NCI-H510A (cell line): Measurements from ENCODE around the gene KDM5B.
"Not testable (repeated sequence)": the region's sequence is repeated elsewhere in the genome, so short reads cannot be mapped to it uniquely, and the experiment has no call there.

Source experiments
- DNase-seq: peaks from one replicate; lab custom pipeline; 2025; lab: John Stamatoyannopoulos, UW

Gene KDM5B

GRCh38 chr1:202791077-202791747 lies 17.0 kb downstream of the KDM5B start:
- no peak for DNase-seq

- DNase-seq: no peak
These were observed 19.4 kb downstream of the KDM5B start for GRCh38 chr1:202788800-202789199.

DNA sequence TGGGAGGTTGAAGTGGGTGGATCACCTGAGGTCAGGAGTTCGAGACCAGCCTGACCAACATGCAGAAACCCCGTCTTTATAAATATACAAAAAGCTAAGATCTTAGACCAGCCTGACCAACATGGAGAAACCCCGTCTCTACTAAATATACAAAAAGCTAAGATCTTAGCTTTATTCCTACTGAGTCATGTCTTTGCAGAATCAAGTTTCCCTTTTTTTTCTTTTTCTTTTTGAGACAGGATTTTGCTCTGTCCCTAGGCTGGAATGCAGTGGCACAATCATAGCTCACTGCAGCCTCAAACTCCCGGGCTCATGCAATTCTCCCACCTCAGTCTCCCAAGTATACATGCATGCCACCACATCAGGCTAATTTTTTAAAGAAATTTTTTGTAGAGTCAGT lies 21.4 kb downstream of the KDM5B start:
- DNase-seq: no peak

DNA sequence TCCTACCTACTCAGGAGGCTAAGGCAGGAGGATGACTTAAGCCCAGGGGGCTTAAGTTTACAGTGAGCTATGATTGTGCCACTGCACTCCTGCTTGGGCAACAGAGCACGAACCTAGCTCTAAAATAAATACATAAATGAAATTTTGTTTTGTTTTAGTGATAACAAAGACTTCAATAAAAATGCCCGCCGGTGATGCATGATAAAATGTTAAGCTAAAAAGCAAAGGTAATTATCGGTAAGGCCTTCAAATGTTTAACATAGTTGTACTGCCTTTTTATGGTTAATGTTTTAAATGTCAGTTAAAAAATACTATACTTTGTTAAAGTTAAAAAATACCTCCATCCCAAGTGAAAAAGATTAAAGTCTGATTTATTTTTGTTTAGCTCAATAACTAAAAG lies 27.0 kb downstream of the KDM5B start:
- DNase-seq: no peak

DNA sequence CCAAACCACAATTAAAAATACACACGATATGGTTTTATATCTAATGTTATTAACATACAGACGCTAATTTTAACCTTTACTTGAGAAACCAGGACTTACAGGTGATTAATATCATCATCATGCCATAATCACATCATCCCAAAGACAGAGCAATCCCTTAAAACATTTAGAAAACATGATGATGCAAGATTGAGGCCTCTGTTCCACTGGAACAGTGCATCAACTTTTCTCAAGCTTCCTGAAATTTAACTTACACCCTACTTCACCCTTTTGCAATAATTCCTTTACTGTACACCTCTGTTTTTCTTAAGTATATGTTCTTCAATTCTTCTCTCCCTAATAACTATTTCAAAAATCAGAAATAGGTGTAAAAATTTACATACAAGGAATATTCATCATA lies 38.1 kb downstream of the KDM5B start:
- no peak for DNase-seq

DNA sequence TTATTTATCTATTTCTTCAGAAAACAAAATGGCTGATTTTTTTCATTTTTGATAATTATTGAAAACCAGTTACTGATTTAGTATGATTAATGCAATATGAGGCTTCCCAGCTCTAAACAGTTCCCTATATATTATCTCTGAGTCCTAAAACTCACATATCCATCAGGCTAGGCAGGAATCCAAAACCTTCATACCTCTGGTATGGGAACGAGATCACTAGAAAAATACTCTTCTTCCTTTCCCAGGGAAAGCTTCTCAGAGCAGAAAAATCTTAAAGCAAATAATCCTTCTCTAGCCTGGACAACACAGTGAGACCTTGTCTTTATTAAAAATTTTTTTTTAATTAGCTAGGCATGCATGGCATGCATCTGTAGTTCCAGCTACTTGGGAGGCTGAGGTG lies 42.5 kb downstream of the KDM5B start:
- no peak for DNase-seq

- DNase-seq: no peak
These were observed 46.2 kb downstream of the KDM5B start for GRCh38 chr1:202762019-202762418.

GRCh38 chr1:202760589-202760988 lies 47.6 kb downstream of the KDM5B start:
- no peak for DNase-seq

DNA sequence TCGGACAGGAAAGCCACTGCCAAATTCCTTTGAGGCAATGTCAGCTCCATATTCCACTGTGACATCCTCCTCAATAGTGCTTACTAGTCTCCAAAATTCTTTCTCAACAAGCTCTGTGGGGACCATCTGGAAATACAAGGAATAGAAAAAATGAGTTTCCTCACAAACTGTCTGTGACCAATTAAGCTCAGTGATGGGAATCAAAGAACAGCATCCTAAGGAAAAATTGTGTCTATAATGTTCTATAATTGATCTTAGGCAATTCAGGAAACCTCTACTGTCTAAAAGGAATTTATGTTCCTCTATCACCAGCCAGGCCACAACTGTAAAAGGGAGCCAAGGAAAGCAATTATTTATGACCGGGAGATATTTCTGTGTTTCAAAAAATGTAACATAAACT lies 51.8 kb downstream of the KDM5B start:
- no peak for DNase-seq

- no peak for DNase-seq
These were observed 53.9 kb downstream of the KDM5B start for GRCh38 chr1:202754293-202754692.

DNA sequence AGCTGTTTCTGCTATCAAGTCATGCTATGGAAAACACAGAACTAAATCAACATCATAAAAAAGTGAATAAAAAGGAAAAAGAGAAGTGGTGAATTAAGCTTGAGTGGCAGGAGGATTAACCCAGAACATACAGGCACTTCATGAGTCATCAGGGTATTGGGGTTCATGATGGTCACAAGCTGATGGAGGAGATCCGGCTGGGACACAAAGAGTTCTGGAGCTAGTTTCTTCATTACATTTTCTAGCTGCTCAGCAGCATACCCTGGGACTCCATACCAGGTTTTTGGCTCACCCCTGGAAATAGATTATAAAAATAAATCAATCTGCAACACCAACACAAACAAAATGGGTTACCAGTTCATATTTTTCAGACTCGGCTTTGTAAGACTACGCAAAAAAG lies 55.4 kb downstream of the KDM5B start:
- no peak for DNase-seq

DNA sequence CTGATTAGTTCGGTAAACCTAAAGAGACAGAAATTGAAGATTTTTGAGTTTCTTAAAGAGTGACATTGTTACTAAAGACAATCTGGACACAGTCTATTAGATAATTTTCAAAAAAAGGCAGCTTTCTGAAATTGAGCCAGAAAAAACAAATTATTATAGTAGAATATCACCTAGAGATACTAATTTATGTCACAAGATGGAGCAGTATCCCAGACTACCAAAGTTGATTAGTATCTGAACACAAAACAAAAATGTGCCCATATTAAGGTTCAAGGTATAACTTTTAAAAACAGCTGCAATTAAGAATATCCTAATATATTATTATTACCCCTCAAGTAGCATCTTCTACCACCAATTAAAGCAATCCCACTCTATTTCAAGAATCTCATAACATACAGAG lies 57.5 kb downstream of the KDM5B start:
- DNase-seq: no peak

- DNase-seq: no peak
These were observed 58.2 kb downstream of the KDM5B start for GRCh38 chr1:202750024-202750423.

DNA sequence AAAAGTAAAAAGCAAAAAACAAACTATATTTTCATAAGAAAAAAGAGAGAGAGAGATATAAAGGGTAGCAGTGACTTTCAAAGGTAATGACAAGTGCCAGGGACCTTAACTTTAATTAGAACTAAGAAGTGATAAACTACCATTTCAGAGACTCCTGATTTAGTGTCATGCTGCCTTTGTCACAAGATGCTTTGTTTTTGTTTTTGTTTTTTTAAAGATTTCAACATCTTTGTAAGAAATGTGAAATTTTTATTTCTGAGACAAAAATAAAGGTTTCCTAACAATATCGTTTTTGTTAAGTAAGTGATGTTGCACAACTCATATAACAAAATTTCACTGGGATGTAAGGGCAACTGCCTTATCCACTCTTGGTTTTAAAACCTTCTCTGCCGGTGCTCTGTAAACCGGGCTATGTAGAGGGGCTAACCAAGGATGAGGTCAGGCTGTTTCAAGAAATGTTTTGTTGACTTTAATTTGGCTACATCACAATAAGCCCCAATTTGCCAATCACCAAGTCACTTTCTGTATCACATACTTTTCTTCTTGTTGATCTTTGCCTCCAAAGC lies 62.8 kb downstream of the KDM5B start:
- no peak for DNase-seq

DNA sequence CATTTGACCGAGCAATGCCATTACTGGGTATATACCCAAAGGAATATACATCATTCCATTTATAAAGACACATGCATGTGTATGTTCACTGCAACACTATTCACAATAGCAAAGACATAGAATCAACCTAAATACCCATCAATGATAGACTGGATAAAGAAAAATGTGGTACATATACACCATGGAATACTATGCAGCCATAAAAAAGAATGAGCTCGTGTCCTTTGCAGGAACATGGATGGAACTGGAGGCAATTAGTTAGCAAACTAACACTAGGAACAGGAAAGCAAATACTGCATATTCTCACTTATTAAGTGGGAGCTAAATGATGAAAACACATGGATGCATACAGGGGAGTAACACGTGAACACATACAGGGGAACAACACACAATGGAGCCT lies 63.5 kb downstream of the KDM5B start:
- not testable (repeated sequence) for DNase-seq

GRCh38 chr1:202742496-202742895 lies 65.7 kb downstream of the KDM5B start:
- DNase-seq: no peak

GRCh38 chr1:202733251-202733650 lies 75.0 kb downstream of the KDM5B start:
- DNase-seq: no peak

DNA sequence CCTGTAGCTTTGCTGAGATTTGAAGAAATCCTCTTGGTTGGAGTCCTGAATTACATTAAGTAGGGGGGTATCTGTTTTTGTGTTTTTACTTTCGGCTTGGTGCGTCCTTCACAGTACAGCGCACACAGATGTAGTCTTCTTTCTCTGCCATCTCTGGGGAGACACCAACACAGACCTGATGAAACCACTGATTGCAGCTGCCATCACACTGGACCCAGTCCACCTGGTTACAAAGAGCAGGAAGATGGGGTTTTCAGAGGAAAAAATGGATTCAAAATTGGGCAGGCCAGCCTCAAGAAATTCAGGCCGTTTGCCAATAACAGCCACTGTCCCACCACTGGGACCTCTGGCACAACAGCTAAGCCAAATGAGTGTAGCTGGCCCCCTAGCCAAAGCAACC lies 79.3 kb downstream of the KDM5B start:
- DNase-seq: no peak

DNA sequence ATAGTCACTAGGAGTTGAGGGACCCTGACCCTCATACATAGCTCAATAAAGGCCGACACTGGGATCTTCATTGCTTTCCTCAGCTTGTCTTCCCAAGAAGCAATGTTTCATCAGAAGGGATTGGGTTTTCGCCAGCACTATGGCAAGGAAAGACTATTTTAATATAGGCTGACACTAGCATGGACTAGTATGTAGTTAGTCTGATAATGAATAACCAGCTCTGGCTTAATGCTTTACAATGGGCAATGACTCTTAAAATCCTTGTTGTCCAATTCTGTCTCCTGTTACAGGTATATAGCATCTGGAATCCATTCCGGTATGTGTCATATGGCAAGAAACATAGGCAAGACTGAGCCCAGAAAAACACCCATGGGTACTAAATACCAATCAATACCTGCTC lies 82.7 kb downstream of the KDM5B start:
- no peak for DNase-seq

GRCh38 chr1:202723708-202724107 lies 84.5 kb downstream of the KDM5B start:
- no peak for DNase-seq

- not testable (repeated sequence) for DNase-seq
These were observed 85.2 kb downstream of the KDM5B start for GRCh38 chr1:202723046-202723445.

DNA sequence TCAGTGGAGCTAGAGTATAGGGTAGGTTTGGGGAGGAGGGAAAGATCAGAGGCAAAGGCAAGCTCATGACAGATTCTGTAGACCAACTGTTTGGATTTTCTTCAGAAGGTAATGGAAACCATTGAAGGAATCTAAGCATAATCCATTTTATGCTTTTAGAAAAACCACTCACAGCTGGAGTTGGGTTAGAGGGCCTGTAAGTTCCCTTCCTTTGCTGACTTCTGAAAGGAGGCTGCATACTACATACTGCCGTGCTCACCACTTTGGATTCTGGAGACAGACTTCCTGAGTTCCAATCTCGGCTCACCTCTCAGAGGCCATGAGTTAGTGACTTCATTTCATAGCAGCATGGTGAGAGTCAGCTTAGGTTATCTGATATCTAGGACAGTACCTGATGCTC lies 91.6 kb downstream of the KDM5B start:
- no peak for DNase-seq

DNA sequence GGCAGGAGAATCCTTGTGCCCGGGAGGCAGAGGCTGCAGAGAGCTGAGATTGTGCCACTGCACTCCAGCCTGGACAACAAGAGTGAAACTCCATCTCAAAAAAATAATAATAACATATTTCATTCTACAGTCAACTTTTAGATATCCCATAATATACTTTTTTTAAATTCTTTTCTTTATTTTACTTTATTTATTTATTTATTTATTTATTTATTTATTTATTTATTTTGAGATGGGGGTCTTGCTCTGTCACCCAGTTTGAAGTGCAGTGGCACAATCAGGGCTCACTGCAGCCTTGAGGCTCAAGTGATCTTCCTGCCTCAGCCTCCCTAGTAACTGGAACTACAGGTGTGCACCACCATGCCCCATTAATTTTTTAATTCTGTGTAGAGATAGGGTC lies 94.0 kb downstream of the KDM5B start:
- not testable (repeated sequence) for DNase-seq

- DNase-seq: peak; percentile 49
These were observed 95.1 kb downstream of the KDM5B start for GRCh38 chr1:202713110-202713509.
